IPS-20b (cell line): ENCODE measurements around the gene MIPOL1.
"Not testable (repeated sequence)": the region's sequence is repeated elsewhere in the genome, so short reads cannot be mapped to it uniquely, and the experiment has no call there.

Experiments
- H3K27ac ChIP-seq: one replicate; pipeline ENCODE4 v1.5.1; 2013; ENCODE audit warnings: low read length
- H3K27me3 ChIP-seq: 2 replicates; pipeline ENCODE4 v1.6.1; 2013; ENCODE audit warnings: mild to moderate bottlenecking, low read length, inconsistent platforms; ENCODE audit not compliant: insufficient read depth
- H3K36me3 ChIP-seq: 2 replicates; pipeline ENCODE4 v1.6.1; 2013; ENCODE audit warnings: low read depth, mild to moderate bottlenecking, inconsistent platforms, low read length, moderate library complexity; ENCODE audit not compliant: insufficient read depth
- H3K4me1 ChIP-seq: 2 replicates; pipeline ENCODE4 v1.6.1; 2013; ENCODE audit warnings: mild to moderate bottlenecking, control low read depth, inconsistent platforms, low read length, moderate library complexity; ENCODE audit not compliant: insufficient read depth
- H3K4me3 ChIP-seq: 2 replicates; pipeline ENCODE4 v1.5.1; 2013; ENCODE audit warnings: mild to moderate bottlenecking, low read length, inconsistent platforms
- H3K9ac ChIP-seq: 2 replicates; pipeline ENCODE4 v1.6.1; 2013; ENCODE audit warnings: low read depth, mild to moderate bottlenecking, inconsistent platforms, low read length, moderate library complexity
- H3K9me3 ChIP-seq: 2 replicates; pipeline ENCODE4 v1.6.1; 2013; ENCODE audit warnings: mild to moderate bottlenecking, low read depth, low read length, inconsistent platforms; ENCODE audit not compliant: insufficient read depth

Gene MIPOL1

DNA sequence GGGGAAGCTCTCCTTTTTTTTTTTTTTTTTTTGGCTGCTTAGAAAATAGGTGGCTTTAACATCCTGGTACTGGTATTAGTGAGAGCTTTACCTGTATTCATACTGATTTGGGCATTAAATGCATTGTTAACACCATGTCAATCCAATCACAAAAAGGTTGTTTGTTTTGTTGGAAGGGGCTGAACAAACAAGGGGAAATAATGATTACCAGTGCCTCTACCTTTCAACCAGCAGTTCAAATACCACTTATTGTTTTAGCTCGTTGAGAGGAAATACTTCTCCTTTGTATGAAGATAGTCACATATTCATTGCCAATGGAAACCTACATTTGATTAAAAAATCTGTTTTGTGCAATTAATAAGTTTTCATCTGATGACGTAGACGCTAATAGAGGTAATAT, 72.9 kb downstream of the MIPOL1 start:
- no peaks in the 10 kb centered on the region for H3K36me3 ChIP-seq
- no peak overlapping the region for H3K4me3 ChIP-seq
- H3K9me3 ChIP-seq = no peaks in the 10 kb centered on the region
- H3K4me1 ChIP-seq = no peaks in the 10 kb centered on the region
- H3K27ac ChIP-seq = no peak overlapping the region
- no peak overlapping the region for H3K9ac ChIP-seq
- H3K27me3 ChIP-seq = no peaks in the 10 kb centered on the region

DNA sequence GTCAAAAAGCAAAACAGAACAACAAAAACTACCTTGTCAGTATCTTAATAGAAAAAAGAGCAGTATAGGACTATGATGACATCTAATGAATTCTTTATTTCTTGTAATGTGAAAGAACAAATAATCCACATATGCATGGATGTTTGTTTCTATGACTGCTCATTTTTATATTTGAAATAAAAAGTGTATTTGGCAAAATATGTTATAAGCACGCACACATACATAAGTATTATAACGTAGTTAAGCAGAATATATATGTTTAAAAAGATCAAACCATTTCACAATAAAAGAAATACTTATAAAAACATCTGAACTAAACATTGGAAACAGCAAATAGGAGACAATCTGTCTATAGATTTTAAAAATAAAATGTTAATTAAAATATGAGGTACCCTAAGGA, 74.8 kb downstream of the MIPOL1 start:
- Histone ChIP-seq H3K9me3 (no peaks in the 10 kb centered on the region), H3K4me1 (no peaks in the 10 kb centered on the region), H3K36me3 (no peaks in the 10 kb centered on the region), H3K27ac (no peak overlapping the region), H3K9ac (no peak overlapping the region), H3K4me3 (no peak overlapping the region), H3K27me3 (no peaks in the 10 kb centered on the region)

DNA sequence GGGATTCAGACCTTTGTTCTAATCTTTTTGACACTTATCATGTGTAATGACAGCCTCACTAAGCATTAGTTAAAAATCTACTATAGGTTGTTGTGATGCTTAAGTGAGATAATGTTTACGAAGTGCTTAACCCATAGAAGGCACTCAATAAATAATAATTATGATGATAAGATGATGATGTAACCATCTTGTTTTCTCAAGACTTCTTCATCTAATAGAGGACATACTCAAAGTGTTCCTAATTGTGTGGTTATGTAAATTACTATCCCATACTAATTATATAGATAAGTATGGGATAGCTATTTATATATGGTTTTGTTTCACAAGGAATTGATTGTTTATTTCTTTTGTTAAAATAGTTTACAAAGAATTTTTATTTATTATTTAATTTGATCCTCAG, 76.9 kb downstream of the MIPOL1 start:
- Histone ChIP-seq H3K27ac (no peak overlapping the region), H3K9me3 (no peaks in the 10 kb centered on the region), H3K27me3 (no peaks in the 10 kb centered on the region), H3K9ac (no peak overlapping the region), H3K36me3 (no peaks in the 10 kb centered on the region), H3K4me1 (no peaks in the 10 kb centered on the region), H3K4me3 (no peak overlapping the region)

- H3K27ac ChIP-seq = no peak overlapping the region
- H3K27me3 ChIP-seq = no peaks in the 10 kb centered on the region
- H3K36me3 ChIP-seq = no peaks in the 10 kb centered on the region
- no peak overlapping the region for H3K4me3 ChIP-seq
- no peaks in the 10 kb centered on the region for H3K9me3 ChIP-seq
- no peak overlapping the region for H3K9ac ChIP-seq
- H3K4me1 ChIP-seq = no peaks in the 10 kb centered on the region
These were observed 78.2 kb downstream of the MIPOL1 start for GRCh38 chr14:37275963-37276362.

GRCh38 chr14:37278636-37279538, 81.2 kb downstream of the MIPOL1 start:
- no peak overlapping the region for H3K27ac ChIP-seq
- no peaks in the 10 kb centered on the region for H3K36me3 ChIP-seq
- no peaks in the 10 kb centered on the region for H3K9me3 ChIP-seq
- no peak overlapping the region for H3K4me3 ChIP-seq
- H3K4me1 ChIP-seq = no peaks in the 10 kb centered on the region
- H3K9ac ChIP-seq = no peak overlapping the region
- no peaks in the 10 kb centered on the region for H3K27me3 ChIP-seq

- no peak overlapping the region for H3K9ac ChIP-seq
- H3K4me3 ChIP-seq = no peak overlapping the region
- H3K9me3 ChIP-seq = no peaks in the 10 kb centered on the region
- no peaks in the 10 kb centered on the region for H3K4me1 ChIP-seq
- no peaks in the 10 kb centered on the region for H3K27me3 ChIP-seq
- no peak overlapping the region for H3K27ac ChIP-seq
- no peaks in the 10 kb centered on the region for H3K36me3 ChIP-seq
These were observed 82.1 kb downstream of the MIPOL1 start for GRCh38 chr14:37279818-37280217.

- no peaks in the 10 kb centered on the region for H3K27me3 ChIP-seq
- peaks cover 7% of the 10 kb centered on the region for H3K36me3 ChIP-seq
- H3K4me3 ChIP-seq = no peak overlapping the region
- H3K4me1 ChIP-seq = no peaks in the 10 kb centered on the region
- no peaks in the 10 kb centered on the region for H3K9me3 ChIP-seq
- no peak overlapping the region for H3K27ac ChIP-seq
- H3K9ac ChIP-seq = no peak overlapping the region
These were observed 87.0 kb downstream of the MIPOL1 start for GRCh38 chr14:37284760-37285159.

DNA sequence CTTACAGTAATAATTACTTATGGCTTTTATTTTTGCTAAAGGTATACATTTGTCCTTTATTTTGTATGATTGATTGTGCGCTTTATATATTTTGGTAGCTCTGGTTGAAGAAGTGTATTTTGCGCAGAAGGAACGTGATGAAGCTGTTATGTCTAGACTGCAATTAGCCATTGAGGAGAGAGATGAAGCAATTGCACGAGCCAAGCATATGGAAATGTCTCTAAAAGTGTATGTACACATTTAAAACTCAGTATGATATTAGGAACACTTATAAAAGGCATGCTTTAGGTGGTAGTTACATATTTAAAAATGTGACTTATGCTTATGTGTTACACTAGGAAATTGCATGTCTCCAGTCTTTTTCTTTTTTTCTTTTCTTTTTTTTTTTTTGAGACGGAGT, 87.5 kb downstream of the MIPOL1 start:
- Histone ChIP-seq H3K27ac (no peak overlapping the region), H3K4me3 (no peak overlapping the region), H3K4me1 (no peaks in the 10 kb centered on the region), H3K27me3 (no peaks in the 10 kb centered on the region), H3K9me3 (no peaks in the 10 kb centered on the region), H3K36me3 (peaks cover 12% of the 10 kb centered on the region), H3K9ac (no peak overlapping the region)

GRCh38 chr14:37289688-37290087, 92.0 kb downstream of the MIPOL1 start:
- Histone ChIP-seq H3K9ac (no peak overlapping the region), H3K4me1 (no peaks in the 10 kb centered on the region), H3K9me3 (peaks cover 15% of the 10 kb centered on the region), H3K27ac (no peak overlapping the region), H3K36me3 (peaks cover 30% of the 10 kb centered on the region), H3K4me3 (no peak overlapping the region), H3K27me3 (no peaks in the 10 kb centered on the region)

DNA sequence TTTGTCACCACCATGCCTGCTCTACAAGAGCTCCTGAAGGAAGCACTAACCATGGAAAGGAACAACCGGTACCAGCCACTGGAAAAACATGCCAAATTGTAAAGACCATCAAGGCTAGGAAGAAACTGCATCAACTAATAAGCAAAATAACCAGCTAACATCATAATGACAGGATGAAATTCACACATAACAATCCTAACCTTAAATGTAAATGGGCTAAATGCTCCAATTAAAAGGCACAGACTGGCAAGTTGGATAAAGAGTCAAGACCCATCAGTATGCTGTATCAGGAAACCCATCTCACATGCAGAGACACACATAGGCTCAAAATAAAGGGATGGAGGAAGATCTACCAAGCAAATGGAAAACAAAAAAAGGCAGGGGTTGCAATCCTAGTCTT, 97.5 kb downstream of the MIPOL1 start:
- H3K27me3 ChIP-seq = not testable (repeated sequence)

GRCh38 chr14:37311252-37311651, 113.5 kb downstream of the MIPOL1 start:
- H3K4me1 ChIP-seq = no peaks in the 10 kb centered on the region
- H3K36me3 ChIP-seq = no peaks in the 10 kb centered on the region
- H3K27me3 ChIP-seq = no peaks in the 10 kb centered on the region
- H3K9ac ChIP-seq = no peak overlapping the region
- no peak overlapping the region for H3K4me3 ChIP-seq
- no peaks in the 10 kb centered on the region for H3K9me3 ChIP-seq
- no peak overlapping the region for H3K27ac ChIP-seq

More for the DNA sequence above, 97.5 kb downstream of the MIPOL1 start:
- not testable (repeated sequence) for H3K4me3 ChIP-seq, H3K27ac ChIP-seq, H3K4me1 ChIP-seq, H3K9ac ChIP-seq
- H3K9me3 ChIP-seq = peaks cover 19% of the 10 kb centered on the region
- peaks cover 18% of the 10 kb centered on the region; the same call in 1 of the 2 replicates for H3K36me3 ChIP-seq

DNA sequence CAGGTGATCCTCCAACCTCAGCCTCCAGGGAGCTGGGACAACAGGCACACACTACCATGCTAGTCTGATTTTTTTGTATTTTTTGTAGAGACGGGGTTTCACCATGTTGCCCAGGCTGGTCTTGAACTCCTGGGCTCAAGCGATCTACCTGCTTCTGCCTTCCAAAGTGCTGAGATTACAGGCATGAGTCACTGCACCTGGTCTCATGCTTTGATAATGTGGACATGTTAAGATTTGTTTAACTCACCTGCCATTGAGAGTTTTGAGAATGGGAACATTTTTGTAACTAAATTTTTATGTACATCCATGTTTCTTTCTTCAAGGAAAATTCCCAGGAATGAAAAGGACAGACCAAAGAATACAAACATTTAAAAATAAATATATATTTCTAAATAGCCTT, 121.2 kb downstream of the MIPOL1 start:
- no peaks in the 10 kb centered on the region for H3K9me3 ChIP-seq
- no peak overlapping the region for H3K27ac ChIP-seq
- H3K36me3 ChIP-seq = no peaks in the 10 kb centered on the region
- no peak overlapping the region for H3K9ac ChIP-seq
- no peaks in the 10 kb centered on the region for H3K4me1 ChIP-seq
- no peak overlapping the region for H3K4me3 ChIP-seq
- H3K27me3 ChIP-seq = no peaks in the 10 kb centered on the region
